Activated CD8-positive, alpha-beta memory T cell treated with anti-CD3 and anti-CD28 coated beads for 24 hours (primary cell): ENCODE measurements around the gene SLC46A3.
"Not testable (repeated sequence)": the region's sequence is repeated elsewhere in the genome, so short reads cannot be mapped to it uniquely, and the experiment has no call there.

Experiments used
- DNase-seq: peaks from one replicate; pipeline ENCODE4 v3.0.0-alpha.2; 2020

Gene SLC46A3

GRCh38 chr13:28718543-28719226, at the start of gene SLC46A3:
Gene SLC46A3, minus strand, starts transcription at chr13:28718970. Its CDS starts 972 bp downstream, at chr13:28717998.
- DNase-seq: peak; percentile 99

- DNase-seq: no peak
Observed at GRCh38 chr13:28763887-28764286, 45.1 kb upstream of the SLC46A3 start.

DNA sequence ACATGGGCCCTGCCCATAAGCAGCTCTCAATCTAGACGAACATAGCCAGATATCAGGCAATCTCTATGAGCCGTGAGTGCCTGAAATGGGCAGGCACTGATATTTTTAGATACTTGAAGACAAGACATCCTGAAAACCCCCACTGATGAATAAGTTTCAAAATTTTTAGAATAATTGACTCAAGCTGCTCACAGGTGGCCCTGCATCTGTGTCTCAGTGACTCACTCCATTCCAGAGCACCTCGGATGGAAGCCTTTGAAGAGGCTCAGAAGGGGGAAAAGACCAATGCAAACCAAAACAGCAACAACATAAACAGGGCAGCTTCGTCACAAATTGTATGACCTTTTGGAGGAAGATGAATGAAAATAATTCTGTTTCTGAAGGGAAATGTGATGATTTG, 42.8 kb upstream of the SLC46A3 start:
- DNase-seq: no peak

- DNase-seq: no peak
Observed at GRCh38 chr13:28755546-28755870, 36.7 kb upstream of the SLC46A3 start.

GRCh38 chr13:28754698-28755545, 36.2 kb upstream of the SLC46A3 start:
- no peak for DNase-seq

DNA sequence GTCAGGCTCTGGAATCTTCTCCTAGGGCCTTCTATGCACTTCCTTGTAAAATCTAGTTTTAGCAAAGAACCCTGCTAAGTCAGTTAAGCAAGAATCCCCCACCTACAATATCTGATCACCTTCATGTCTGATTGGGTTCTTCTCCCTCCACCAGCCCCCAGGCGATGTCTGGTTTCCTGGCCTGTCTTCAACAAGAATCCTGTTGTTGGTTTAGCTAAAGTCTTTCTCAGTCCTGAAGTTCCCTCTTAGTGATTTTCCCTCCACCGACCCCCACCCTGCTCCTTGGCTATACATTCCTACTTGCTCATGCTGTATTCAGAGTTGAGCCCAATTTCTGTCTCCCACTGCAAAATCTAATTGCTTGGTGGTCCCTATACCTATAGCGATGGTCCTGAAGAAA, 35.2 kb upstream of the SLC46A3 start:
- no peak for DNase-seq

DNA sequence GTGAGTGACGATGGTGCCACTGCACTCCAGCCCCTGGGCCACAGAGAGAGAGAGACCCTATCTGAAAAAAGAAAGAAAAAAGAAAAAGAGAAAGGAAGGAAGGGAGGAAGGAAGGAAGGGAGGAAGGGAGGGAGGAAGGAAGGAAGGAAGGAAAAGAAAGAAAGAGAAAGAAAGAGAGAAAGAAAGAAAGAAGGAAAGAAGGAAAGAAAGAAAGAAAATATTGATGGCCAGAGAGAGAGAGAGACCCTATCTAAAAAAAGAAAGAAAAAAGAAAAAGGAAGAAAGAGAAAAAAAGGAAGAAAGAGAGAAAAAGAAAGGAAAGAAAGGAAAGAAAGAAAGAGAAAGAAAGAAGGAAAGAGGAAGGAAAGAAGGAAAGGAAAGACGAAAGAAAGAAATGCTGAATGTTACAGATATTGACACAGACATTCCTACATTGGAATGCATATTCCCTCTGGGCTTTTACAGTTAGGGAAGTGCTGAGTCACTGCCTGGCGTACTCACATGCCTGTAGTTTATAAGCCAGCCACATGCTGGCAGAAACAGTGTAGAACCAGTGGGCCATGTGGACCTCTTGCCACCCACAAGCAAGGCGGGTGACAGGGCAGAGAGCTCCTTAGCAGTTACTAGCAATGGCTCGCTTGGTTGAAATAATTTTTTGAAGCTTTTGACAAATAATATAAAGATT, 34.6 kb upstream of the SLC46A3 start:
- DNase-seq: no peak

GRCh38 chr13:28751175-28751960, 32.6 kb upstream of the SLC46A3 start:
- DNase-seq: no peak

GRCh38 chr13:28750187-28751045, 31.6 kb upstream of the SLC46A3 start:
- DNase-seq: no peak

DNA sequence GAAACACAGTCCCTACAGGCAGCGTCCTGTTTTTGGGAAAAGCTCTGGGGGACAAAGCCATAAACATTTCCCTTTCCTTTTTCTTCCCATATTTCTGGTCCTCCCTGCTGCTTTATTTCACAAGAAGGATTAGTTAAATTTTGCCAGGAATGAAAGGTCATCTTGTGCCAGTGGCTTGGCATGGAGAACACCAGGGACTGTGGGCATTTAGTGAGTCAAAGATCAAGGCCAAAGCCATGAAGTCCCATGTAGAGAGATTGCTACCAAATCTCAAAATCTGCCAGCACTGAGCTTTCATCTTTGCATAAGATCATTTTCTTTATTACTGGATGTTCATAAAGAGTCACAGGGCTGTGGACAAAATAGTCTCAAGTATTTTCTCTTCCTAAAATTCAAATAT, 29.1 kb upstream of the SLC46A3 start:
- no peak for DNase-seq

- no peak for DNase-seq
Observed at GRCh38 chr13:28746287-28746612, 27.5 kb upstream of the SLC46A3 start.

- no peak for DNase-seq
Observed at GRCh38 chr13:28744656-28745055, 25.9 kb upstream of the SLC46A3 start.

DNA sequence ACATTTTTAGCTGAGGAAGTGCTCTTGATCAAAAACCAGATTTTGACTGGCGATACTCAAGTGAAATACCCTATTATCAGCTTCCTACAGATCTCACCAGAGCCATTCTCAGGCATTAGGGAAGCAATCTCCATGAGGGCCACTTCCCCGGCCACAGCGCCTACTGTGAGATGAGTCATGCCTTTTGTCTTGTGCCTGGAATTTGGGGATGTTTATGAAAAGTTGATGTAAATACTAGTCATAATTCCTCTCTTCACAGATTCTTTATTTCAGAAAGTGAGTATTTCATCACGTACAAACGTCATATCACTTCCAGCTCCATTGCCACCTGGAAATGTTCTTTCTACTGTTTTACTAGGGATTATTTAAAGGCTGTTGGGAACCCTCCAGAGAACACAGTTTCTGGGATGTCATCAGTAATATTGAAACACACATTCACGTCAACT, 25.3 kb upstream of the SLC46A3 start:
- no peak for DNase-seq

DNA sequence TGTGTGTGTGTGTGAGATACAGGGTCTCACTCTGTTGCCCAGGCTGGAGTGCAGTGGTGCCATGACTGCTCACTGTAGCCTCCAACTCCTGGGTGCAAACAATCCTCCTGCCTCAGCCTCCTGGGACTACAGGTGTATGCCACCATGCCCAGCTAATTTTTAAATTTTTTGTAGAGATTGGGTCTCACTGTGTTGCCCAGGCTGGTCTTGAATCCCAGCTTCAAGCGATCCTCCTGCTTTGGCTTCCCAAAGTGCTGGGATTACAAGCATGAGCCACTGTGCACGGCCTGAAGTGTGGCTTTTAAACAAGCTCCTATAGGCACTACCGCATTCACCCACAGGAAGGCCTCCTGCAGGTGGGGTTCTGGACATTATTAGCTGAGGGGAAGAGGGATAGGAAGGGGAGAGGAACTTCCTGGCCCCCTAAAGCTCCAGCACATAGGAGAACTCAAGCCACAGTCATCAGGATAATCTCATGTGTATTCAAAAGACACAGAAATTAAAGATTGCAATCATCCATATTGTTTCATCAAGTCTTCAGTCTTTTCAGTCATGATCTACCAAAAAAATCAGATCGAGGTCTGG, 24.8 kb upstream of the SLC46A3 start:
- DNase-seq: no peak

- DNase-seq: no peak
Observed at GRCh38 chr13:28743020-28743419, 24.2 kb upstream of the SLC46A3 start.

DNA sequence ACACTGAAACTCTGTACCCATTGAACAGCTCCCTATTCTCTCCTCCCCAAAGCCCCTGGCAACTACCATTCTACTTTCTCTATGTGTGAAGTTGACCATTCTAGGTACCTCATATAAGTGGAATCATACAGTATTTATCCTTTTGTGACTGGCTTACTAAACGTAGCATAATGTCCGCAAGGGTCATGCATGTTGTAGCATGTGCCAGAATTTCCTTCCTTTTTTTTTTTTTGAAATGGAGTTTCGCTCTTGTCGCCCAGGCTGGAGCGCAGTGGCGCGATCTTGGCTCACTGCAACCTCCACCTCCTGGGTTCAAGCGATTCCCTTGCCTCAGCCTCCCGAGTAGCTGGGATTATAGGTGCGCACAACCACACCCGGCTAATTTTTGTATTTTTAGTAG, 23.7 kb upstream of the SLC46A3 start:
- not testable (repeated sequence) for DNase-seq

- no peak for DNase-seq
Observed at GRCh38 chr13:28741084-28741491, 22.3 kb upstream of the SLC46A3 start.

GRCh38 chr13:28739376-28739775, 20.6 kb upstream of the SLC46A3 start:
- DNase-seq: no peak

GRCh38 chr13:28735481-28736029, 16.8 kb upstream of the SLC46A3 start:
- DNase-seq: no peak

DNA sequence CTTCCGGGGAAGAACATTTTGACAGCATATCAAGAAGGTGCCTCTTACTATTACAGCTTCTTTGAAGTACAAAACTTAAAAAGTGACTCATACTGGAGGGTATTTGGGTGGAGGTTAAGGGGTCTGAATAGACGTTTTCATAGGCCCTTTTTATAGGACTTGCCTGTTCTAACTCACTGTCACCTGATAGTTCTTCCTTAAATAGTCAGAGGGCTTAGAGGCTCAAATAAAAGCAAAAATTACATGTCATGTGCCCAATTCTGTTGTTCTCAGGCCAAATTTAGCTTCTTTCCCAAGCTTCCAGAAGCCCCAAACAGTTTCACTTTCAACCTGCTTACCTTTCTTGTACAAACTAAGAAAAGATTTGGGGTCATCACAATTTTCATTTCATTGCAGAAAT, 16.1 kb upstream of the SLC46A3 start:
- DNase-seq: no peak

- DNase-seq: no peak
Observed at GRCh38 chr13:28730762-28731161, 12.0 kb upstream of the SLC46A3 start.
